WERI-Rb-1 (cell line): ENCODE results near the gene RPP30.

Source experiments
- DNase-seq: peaks from one replicate; pipeline ENCODE4 v3.0.0-alpha.2; 2020
- H3K27ac ChIP-seq: fragments of 250-450 bp; sonication (Bioruptor Pico); 2 replicates; pipeline ENCODE4 v1.5.1; 2020; ENCODE audit warnings: mild to moderate bottlenecking, moderate library complexity
- H3K27me3 ChIP-seq: fragments of 250-450 bp; sonication (Bioruptor Pico); 2 replicates; pipeline ENCODE4 v1.5.1; 2021; ENCODE audit warnings: mild to moderate bottlenecking, low read depth, moderate library complexity; ENCODE audit not compliant: insufficient read depth, severe bottlenecking
- H3K36me3 ChIP-seq: fragments of 250-450 bp; sonication (Bioruptor Pico); 2 replicates; pipeline ENCODE4 v1.5.1; 2020; ENCODE audit warnings: mild to moderate bottlenecking, moderate library complexity
- H3K4me3 ChIP-seq: 2 replicates; pipeline ENCODE4 v1.5.1; 2011; ENCODE audit warnings: low read depth, mild to moderate bottlenecking, control low read depth, low read length
- H3K9me3 ChIP-seq: fragments of 250-450 bp; sonication (Bioruptor Pico); 2 replicates; pipeline ENCODE4 v1.5.1; 2021; ENCODE audit warnings: mild to moderate bottlenecking, moderate library complexity; ENCODE audit not compliant: severe bottlenecking
- CTCF ChIP-seq: IDR thresholded peaks from 2 replicates; pipeline ENCODE4 v1.5.1; 2011; ENCODE audit warnings: low read depth, mild to moderate bottlenecking, control low read depth, inconsistent platforms, low read length

The RPP30 gene

GRCh38 chr10:90921906-90922305, 50.1 kb downstream of the RPP30 start:
- Histone ChIP-seq H3K36me3 (no peaks in the 10 kb centered on the region), H3K9me3 (no peaks in the 10 kb centered on the region), H3K27me3 (no peaks in the 10 kb centered on the region), H3K4me3 (no peak overlapping the region), H3K27ac (no peak overlapping the region)
- DNase-seq = no peak
- TF ChIP-seq CTCF = no peak

- Histone ChIP-seq H3K27ac (no peak overlapping the region), H3K27me3 (no peaks in the 10 kb centered on the region), H3K9me3 (no peaks in the 10 kb centered on the region), H3K4me3 (no peak overlapping the region), H3K36me3 (no peaks in the 10 kb centered on the region)
- no peak for TF ChIP-seq CTCF
- no peak for DNase-seq
Measured at GRCh38 chr10:90923111-90923731, 51.4 kb downstream of the RPP30 start.

GRCh38 chr10:90924552-90924951, 52.8 kb downstream of the RPP30 start:
- Histone ChIP-seq H3K36me3 (no peaks in the 10 kb centered on the region), H3K27ac (no peak overlapping the region), H3K9me3 (no peaks in the 10 kb centered on the region), H3K4me3 (no peak overlapping the region), H3K27me3 (no peaks in the 10 kb centered on the region)
- no peak for DNase-seq
- no peak for TF ChIP-seq CTCF

- H3K27ac ChIP-seq = no peak overlapping the region
- no peak for TF ChIP-seq CTCF
Measured at GRCh38 chr10:90925079-90926029, 53.6 kb downstream of the RPP30 start.

GRCh38 chr10:90927293-90927692, 55.5 kb downstream of the RPP30 start:
- H3K36me3 ChIP-seq = no peaks in the 10 kb centered on the region
- no peak for TF ChIP-seq CTCF
- H3K27ac ChIP-seq = no peak overlapping the region
- no peaks in the 10 kb centered on the region for H3K27me3 ChIP-seq
- no peaks in the 10 kb centered on the region for H3K9me3 ChIP-seq
- H3K4me3 ChIP-seq = no peak overlapping the region
- no peak for DNase-seq

More at GRCh38 chr10:90925079-90926029, 53.6 kb downstream of the RPP30 start:
- no peaks in the 10 kb centered on the region for H3K9me3 ChIP-seq
- H3K27me3 ChIP-seq = no peaks in the 10 kb centered on the region
- no peak for DNase-seq
- no peak overlapping the region for H3K4me3 ChIP-seq
- no peaks in the 10 kb centered on the region for H3K36me3 ChIP-seq
